HUES48 (cell line): Measurements from ENCODE around the gene AFAP1.

Experiments used
- H3K27ac ChIP-seq: one replicate; pipeline ENCODE4 v1.7.0; 2013; ENCODE audit warnings: low read depth, low read length, inconsistent platforms
- H3K27me3 ChIP-seq: 2 replicates; pipeline ENCODE4 v1.6.1; 2013; ENCODE audit warnings: mild to moderate bottlenecking, low read length; ENCODE audit not compliant: control insufficient read depth, insufficient read depth
- H3K36me3 ChIP-seq: 2 replicates; pipeline ENCODE4 v1.6.1; 2013; ENCODE audit warnings: low read length; ENCODE audit not compliant: control insufficient read depth, insufficient read depth
- H3K4me1 ChIP-seq: 2 replicates; pipeline ENCODE4 v1.6.1; 2013; ENCODE audit warnings: mild to moderate bottlenecking, low read length; ENCODE audit not compliant: control insufficient read depth, insufficient read depth
- H3K4me3 ChIP-seq: 2 replicates; pipeline ENCODE4 v1.5.1; 2013; ENCODE audit warnings: mild to moderate bottlenecking, low read depth, low read length
- H3K9ac ChIP-seq: 2 replicates; pipeline ENCODE4 v1.6.1; 2013; ENCODE audit warnings: mild to moderate bottlenecking, low read depth, low read length, moderate library complexity
- H3K9me3 ChIP-seq: 2 replicates; pipeline ENCODE4 v1.6.1; 2013; ENCODE audit warnings: low read length; ENCODE audit not compliant: control insufficient read depth, insufficient read depth

AFAP1 gene

DNA sequence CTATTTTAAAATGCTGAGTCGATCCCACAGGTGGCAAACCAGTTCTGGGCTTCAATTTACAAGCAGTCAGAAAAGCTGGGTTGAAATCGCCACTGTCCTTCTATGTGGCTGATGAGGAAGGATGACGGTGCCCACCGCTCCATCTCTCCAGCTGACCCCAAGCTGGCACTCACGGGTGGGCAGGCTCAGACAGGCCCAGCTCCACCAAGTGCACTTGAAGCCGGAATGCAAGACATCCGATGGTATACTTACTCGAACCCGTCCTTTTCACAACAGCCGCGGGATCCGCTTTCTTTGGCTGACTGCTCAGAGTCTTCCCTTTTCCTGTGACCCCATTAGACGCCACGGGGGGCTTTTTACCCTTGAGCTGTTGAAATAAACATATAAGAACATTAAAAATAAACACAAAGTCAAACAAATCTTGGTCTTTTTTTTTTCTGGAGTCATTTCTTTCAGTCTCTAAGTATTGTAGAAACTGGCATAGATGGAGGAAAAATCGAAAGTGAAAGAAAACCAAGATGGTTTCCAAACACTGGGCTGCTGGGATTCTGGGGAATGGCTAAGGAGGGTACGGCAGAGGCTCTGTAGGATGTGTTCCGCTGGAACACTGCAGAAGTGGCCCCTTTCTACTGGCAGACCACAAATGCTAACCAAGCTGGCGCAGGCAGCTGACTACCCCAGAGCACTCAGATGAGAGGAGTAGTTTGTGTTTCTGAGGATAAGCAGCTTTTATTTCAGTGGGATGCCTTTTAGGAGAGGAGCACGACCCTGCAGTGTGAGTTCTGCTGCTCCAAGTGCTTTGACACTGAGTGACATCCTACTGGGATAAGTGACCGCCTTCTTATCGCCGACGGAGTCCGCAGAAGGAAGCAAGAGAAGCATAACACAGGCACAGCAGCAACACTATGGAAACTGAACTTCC, 160.9 kb downstream of the AFAP1 start:
- Histone ChIP-seq H3K4me1 (peaks cover 6% of the 10 kb centered on the region; the same call in 1 of the 2 replicates), H3K4me3 (no peak overlapping the region), H3K9me3 (no peaks in the 10 kb centered on the region), H3K27me3 (no peaks in the 10 kb centered on the region), H3K9ac (no peak overlapping the region), H3K36me3 (peaks cover 31% of the 10 kb centered on the region), H3K27ac (no peak overlapping the region)

DNA sequence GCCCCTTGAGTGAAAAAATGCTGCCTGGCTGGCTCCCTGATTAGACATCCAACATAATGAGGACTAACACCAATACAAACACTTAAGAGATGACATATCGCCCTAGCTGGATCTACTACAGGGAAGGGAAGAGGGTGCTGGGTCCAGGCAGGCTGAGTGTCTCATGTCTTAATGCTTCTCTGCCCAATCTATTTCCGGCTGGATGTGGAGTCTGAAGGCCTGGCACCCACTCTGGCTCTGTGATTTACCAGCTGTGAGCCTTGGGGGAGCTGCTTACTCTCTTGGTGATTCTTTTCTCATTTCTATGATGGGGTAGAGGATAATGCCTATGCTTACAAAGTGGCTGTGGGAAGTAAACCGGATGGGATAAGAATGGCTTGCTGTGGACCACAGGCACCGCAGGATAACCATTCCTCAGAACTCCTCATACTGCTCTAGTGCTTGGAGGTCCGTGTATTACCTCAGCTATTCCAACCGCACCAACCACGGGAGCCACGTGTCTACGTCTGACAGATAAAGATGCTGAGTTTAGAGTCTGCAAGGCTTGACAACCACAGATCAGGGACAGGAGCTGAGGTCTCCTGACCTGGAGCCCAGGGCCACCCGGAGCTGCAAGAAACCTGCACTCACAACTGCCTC, 161.7 kb downstream of the AFAP1 start:
- Histone ChIP-seq H3K4me1 (peaks cover 6% of the 10 kb centered on the region; the same call in 1 of the 2 replicates), H3K36me3 (peaks cover 39% of the 10 kb centered on the region), H3K27me3 (no peaks in the 10 kb centered on the region), H3K27ac (no peak overlapping the region), H3K9ac (no peak overlapping the region), H3K4me3 (no peak overlapping the region), H3K9me3 (no peaks in the 10 kb centered on the region)

DNA sequence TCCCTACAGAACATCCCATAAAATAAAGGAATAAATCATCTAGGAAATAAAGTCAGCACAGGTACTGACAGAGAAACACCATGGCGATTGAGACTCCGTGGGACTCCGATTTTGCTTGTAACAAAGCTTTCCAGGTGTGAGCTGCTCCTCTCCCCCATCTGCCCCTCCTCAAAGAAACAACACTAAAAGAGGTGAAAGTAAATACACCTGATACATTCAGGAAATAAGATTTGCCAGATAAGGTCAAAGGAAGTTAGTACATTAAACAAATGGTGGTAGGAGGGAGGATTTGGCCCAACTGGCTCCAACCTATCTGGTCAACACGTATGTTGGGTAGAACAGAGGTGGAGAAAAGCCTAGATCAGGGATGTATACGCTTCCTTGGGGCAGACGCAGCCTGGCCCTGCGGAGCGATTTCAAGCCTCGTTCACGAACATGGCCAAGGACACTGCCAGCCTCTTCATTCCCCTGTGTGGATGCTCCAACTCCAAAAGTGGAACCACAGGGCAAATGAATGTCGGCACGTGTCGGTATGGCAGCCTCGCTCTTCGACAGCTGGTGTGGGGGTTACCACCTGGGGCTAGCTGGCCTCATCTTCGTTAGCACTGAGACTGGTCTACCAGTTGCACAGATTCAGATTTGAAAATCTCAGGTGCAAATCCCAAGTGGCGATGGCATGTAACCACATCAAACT, 162.5 kb downstream of the AFAP1 start:
- no peaks in the 10 kb centered on the region for H3K27me3 ChIP-seq
- no peak overlapping the region for H3K4me3 ChIP-seq
- peaks cover 6% of the 10 kb centered on the region; the same call in 1 of the 2 replicates for H3K4me1 ChIP-seq
- no peak overlapping the region for H3K27ac ChIP-seq
- no peak overlapping the region for H3K9ac ChIP-seq
- H3K36me3 ChIP-seq, result peaks cover 47% of the 10 kb centered on the region
- no peaks in the 10 kb centered on the region for H3K9me3 ChIP-seq

DNA sequence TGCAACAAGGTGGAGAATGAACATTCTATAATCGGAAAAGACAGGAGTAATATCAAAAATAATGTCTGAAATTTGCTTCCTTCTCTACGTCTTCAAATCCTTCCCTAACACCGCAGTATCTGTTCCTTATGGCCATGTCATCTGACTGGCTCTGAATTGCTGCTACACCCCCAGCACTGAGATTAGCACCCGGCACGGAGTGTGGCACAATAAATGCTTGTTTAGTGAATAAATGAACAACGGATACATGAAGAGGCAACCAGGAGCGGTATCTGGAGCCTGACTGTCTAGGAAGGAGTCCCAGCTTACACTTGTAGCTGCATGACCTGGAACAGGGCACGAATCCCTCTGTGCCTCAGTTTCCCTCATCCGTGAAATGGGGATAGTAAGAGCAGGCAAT, 164.3 kb downstream of the AFAP1 start:
- peaks cover 6% of the 10 kb centered on the region; the same call in 1 of the 2 replicates for H3K4me1 ChIP-seq

DNA sequence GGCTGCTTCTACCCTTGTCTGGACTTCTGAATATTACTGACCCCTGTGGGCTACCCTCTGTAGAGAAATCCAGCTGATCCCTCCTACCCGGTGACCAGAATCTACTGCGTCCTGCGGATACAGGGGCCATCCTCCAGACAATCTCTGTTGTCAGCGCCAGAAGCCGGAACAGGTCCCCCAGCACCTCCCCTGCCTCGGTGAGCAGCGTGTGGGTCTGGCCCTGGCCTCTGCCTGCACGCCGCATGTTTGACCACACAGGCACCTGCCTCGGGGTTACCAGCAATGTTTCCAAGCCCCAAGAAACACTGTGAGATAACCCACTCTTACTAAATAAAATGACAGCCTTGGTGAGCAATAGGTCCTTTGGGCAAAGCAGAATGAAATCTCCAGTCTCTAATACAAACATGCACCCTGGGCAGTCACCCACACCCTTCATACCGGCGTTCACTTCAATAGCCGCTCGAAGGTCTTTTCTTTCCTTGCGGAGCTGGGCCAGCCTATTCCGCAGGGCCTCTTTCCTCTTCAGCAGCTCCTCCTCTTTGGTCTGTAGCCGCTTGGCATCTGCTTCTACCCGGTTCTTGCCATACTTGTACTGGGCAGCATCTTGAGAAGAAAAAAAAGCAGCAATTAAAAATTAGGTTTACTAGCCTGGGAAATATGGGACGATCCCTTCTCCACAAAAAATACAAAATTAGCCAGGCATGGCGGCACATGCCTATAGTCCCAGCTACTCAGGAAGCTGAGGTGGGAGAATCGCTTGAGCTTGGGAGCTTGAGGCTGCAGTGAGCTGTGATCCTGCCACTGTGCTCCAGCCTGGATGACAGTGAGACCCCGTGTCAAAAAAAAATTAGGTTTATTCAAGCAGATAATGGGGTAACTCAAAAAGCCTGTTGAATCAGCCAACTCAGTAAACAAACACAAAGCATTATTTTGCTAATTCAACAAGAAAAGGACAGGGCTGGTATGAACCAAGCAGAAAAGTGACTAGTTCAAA, 165.1 kb downstream of the AFAP1 start:
- Histone ChIP-seq H3K4me3 (no peak overlapping the region), H3K9ac (no peak overlapping the region), H3K36me3 (peaks cover 46% of the 10 kb centered on the region), H3K4me1 (peaks cover 6% of the 10 kb centered on the region; the same call in 1 of the 2 replicates), H3K27ac (no peak overlapping the region), H3K9me3 (no peaks in the 10 kb centered on the region), H3K27me3 (no peaks in the 10 kb centered on the region)

More for the DNA sequence above, 164.3 kb downstream of the AFAP1 start:
- Histone ChIP-seq H3K4me3 (no peak overlapping the region), H3K9ac (no peak overlapping the region), H3K27ac (no peak overlapping the region), H3K27me3 (no peaks in the 10 kb centered on the region), H3K36me3 (peaks cover 46% of the 10 kb centered on the region), H3K9me3 (no peaks in the 10 kb centered on the region)

DNA sequence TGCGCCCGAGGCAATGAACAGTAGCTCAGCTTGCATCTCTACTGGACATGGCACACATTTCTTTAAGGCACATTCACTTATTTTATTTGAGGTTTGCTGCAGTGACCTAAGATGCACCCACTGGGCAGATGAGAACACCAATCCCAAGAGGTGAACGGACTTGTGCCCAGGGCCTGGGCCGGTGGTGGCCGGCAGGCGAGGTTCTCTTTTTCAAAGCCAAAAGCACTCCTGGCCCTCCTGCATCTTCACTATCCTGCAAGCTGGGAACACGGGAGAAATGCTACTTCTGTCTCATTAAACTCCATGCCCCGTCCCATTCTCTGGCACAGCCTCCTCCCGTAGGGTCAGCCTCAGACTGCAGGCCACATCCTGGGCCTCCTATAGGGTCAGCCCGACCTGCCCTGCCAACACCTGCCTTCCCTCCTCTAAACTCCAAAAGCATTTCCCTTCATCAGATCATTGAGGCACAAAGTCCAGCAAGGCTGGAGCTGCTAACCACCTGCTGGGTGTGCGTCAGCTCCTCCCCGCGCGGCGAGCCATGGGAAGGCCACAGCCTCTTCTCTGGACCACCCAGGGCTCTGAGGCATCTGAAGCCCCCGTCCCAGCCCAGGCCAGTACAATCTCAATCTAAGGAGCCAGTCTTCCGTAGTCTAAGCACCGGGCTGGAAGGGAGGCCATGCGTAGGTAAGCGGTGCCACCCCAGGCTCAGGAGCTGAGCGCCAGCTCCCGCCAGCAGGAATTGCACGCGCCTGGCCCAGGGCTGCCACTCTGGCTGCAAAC, 166.1 kb downstream of the AFAP1 start:
- Histone ChIP-seq H3K4me3 (no peak overlapping the region), H3K27me3 (no peaks in the 10 kb centered on the region), H3K4me1 (peaks cover 6% of the 10 kb centered on the region; the same call in 1 of the 2 replicates), H3K9me3 (no peaks in the 10 kb centered on the region), H3K36me3 (peaks cover 48% of the 10 kb centered on the region), H3K27ac (no peak overlapping the region), H3K9ac (no peak overlapping the region)

DNA sequence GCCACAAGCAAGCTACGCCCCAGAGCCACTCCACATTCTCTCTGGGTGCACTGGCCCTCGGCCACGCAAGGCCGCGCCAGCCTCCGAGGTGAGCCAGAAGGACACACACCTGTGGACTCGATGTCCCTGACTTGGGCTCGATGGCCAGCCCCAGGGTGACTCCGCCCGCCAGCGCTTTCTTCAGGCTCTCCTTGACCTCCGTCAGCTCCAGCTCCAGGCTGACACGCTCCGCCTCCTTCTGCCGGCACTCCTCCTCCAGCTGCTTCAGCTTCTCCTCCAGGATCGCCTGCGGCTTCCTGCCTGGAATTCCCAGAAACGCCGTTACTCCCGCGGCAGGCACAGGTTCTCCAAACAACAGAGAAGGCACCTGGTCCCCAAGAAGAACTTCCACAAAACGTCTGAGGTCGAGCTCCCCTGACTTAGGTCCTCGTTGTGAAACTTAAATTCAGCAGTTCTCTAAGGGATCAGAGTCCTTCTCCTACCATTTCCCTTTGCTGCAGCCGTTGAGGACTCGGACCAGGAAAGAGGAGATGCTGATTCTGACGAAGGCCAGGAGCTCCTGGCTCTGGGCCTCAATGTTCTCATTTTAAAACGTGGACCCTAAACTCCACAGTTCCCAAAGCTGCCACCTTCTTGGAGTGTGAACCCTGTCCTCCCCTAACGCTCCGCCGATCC, 166.8 kb downstream of the AFAP1 start:
- Histone ChIP-seq H3K4me3 (no peak overlapping the region), H3K9me3 (no peaks in the 10 kb centered on the region), H3K27ac (no peak overlapping the region), H3K36me3 (peaks cover 44% of the 10 kb centered on the region), H3K27me3 (no peaks in the 10 kb centered on the region), H3K9ac (no peak overlapping the region), H3K4me1 (peaks cover 6% of the 10 kb centered on the region; the same call in 1 of the 2 replicates)

DNA sequence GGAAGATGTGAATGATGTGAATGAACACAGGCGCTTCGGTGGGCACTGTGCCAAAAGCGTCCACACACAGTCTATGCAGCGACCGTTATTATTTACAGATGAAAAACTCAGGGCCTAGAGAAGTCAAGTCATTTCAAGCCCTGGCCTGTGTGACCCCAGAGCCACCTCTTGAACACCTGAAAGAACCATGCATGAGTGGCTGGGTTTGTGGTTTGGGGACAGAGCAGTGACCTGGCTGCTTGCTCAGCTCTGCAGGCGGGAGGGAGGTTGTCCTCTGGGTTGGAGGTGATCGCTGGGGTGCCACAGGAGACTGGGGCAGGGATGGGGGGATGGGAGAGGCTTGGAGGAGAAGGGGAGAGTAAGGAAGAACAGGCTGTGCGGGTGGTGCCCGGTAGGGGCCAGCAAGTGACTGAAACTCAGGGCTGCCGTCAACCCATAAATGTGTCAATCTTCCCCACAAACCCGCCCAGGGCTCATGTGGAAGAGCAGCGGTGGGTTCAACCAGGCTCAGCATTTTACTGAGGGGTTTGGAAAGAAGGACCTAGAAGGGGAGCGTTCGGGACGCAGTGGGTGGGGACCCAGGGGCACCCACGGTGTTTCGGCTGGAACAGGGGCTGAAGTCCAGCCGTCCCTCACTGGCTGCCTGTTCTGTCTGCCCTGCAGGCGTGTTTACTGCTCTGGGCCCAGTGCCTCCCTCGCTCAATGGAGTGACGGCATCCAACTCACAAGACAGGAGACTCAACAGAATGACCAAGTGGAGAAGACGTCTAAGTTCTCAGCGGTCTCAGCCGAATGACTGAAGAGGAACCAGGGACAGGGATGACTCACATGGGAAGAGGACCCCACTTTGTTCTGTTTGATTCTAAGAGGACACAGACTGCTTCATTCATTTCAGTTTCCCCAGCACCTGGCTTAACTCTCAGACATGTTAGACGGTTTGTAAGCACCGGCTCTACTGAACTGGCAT, 167.8 kb downstream of the AFAP1 start:
- no peaks in the 10 kb centered on the region for H3K9me3 ChIP-seq
- H3K36me3 ChIP-seq, result peaks cover 45% of the 10 kb centered on the region

More for the DNA sequence above, 167.8 kb downstream of the AFAP1 start:
- H3K4me1 ChIP-seq, result peaks cover 6% of the 10 kb centered on the region; the same call in 1 of the 2 replicates
- H3K9ac ChIP-seq, result no peak overlapping the region
- H3K4me3 ChIP-seq, result no peak overlapping the region
- H3K27me3 ChIP-seq, result no peaks in the 10 kb centered on the region
- H3K27ac ChIP-seq, result no peak overlapping the region
